DMS79 treated with DMSO at 0.1 percent for 48 hours (cell line): ENCODE measurements around the gene OR1F1.
"Not testable (repeated sequence)": the region's sequence is repeated elsewhere in the genome, so short reads cannot be mapped to it uniquely, and the experiment has no call there.

Source experiments
- DNase-seq: peaks from one replicate; lab custom pipeline; 2025; lab: John Stamatoyannopoulos, UW

The OR1F1 gene

DNA sequence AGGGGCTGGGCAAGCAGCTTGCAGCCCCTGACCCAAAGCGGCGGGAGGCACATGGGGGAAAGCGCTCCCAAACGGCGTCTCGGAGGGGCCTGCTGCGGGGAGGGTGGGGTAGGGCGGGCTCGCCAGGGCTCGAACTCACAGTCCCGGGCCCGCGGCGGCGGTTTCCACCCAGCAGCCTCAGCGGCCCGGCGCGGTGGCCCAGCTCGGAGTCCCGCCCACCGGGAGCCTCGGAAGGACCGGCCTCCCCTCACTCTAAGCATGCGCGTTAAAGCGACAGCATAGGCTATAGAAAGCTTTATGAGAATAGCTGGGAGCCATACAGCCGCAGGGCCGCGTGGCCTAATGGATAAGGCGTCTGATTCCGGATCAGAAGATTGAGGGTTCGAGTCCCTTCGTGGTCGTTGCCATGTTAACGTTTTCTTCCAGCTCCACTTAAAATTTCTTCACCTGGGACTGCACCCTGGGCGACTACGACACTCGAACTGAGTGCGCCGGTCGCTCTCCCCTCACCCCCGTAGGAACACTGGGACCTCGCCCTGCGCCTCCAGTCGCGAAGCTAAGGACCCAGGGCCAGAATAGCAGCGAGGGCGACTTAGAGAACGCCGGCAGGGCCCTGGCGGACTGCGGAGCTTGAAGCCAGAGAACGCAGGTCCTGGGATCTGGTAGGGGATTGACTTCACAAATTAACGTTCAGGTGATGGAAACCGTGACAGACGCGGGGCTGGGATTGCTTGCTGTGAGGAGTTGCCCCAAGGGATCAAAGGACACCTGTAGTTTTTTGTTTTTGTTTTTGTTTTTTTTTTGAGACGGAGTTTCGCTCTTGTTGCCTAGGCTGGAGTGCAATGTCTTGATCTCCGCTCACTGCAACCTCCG lies 37.4 kb upstream of the OR1F1 start:
- peak; percentile 92 for DNase-seq

DNA sequence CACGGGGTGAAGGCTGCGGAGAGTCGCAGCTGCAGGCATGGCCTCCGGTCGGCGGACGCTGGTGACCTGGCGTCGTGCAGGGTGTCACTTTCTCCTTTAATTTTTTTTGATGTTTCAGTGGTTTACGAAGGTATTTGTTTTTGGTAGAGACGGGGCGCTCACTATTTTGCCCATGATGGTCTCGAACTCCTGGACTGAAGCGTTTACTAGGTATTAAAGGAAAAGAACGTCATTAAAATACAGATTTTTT lies 36.1 kb upstream of the OR1F1 start:
- DNase-seq = no peak

DNA sequence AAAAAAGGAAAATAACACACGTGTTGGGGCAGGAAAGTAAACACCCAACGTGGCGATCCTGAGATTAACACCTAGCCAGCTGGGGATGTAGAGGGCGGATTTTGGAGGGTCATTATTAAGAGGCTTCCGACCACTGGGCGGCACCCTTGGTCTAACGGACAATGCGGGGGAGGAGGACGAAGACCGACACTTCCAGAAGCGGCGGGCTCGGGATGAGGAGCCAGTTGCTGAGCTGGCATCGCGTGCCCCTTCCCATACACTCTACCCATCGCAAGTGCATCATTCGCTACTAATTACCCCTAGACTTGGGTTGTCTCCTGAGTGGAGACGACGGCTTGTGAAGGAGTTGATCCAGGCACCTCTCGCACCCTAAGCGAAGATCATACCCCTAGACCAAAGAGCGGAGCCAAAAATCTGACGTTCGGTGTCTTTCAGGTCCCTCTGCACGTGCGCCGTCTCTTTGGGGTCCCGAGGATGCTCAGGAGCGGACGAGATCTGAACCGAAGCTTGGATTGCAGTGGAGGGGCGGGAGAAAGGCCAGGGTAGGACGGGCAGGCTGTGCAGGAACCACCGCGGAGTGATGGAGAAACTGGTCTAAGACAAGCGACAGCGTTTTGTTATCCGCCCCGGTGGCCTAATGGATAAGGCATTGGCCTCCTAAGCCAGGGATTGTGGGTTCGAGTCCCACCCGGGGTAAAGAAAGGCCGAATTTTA lies 35.6 kb upstream of the OR1F1 start:
- peak; percentile 77 for DNase-seq

DNA sequence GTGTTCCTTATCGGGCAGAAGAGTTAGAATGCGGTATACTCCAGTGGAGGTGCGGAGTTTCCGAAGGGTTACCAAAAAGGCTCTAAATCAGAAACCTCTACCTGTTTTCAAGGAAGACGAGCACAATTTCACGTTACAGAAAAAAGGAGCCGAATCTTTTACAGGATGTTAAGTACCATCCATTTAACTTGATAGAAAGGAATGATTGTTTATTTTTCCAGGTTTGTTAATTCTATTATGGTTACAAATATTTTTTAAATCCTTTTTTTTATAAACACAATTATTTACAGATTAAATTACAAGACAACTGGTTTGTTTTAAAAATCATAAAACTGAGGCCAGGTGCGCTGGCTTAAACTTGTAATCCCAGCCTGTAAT lies 35.0 kb upstream of the OR1F1 start:
- no peak for DNase-seq

DNA sequence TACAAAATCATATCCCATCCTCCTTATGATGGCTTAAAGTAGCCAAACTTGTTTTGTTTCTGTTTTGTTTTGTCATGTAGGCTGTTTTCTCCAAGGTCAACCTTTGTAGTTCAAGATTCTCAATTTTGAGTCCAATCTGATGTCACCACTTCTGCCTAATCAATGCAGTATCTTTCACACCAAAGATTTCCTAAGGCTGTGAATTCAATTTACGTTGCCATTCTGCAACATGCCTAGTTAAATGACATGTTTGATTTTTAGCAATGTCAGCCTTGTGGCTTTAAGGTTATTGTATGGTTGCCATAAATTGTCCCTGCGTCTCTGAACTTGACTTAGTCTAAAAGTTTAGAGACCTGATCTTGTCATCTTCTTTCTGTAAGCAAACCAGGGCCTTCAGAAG lies 32.8 kb upstream of the OR1F1 start:
- DNase-seq = no peak

DNA sequence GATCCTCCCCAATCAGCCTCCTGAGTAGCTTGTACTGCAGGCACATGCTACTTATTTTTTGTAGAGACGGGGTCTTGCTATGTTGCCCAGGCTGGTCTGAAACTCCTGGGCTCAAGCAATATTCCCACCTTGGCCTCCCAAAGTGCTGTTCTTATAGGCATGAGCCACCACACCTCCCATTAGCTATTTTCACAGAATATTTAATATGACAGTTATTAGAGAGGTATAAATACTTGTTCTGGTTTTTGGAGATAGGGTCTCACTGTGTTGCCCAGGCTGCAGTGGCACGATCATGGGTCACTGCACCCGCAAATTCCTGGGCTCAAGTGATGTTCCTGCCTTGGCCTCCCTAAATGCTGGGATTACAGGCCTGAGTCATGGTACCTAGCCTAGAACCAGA lies 32.0 kb upstream of the OR1F1 start:
- no peak for DNase-seq

DNA sequence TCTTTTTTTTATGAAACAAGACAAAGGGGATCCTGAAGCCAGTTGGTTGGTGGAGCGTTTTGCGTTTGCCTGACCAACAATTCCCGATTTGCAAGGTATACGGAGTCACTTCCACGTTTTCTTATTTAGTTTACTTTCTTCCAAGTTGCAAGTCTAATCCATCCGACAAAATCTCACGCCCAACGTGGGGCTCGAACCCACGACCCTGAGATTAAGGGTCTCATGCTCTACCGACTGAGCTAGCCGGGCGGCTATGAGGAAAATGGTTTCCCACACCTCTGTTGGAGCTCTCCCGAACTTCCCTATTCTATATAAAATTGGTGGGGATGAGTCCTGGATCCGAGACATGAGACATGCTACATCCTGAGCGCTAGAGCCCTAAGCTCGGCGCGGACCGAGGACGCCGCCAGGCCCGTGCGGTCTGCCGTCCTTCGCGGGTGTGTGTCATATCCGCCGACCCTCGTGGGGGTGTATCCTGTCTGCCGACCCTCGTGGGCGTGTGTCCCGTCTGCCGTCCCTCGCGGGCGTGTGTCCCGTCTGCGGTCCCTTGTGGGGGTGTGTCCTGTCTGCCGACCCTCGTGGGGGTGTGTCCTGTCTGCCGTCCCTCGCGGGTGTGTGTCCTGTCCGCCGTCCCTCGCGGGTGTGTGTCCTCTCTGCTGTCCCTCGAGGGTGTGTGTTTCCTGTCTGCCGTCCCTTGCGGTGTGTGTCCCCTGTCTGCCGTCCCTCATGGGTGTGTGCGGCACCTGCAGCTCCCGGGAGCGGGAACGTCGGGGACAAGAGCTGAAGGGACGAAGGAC lies 30.6 kb upstream of the OR1F1 start:
- DNase-seq = peak; percentile 64

DNA sequence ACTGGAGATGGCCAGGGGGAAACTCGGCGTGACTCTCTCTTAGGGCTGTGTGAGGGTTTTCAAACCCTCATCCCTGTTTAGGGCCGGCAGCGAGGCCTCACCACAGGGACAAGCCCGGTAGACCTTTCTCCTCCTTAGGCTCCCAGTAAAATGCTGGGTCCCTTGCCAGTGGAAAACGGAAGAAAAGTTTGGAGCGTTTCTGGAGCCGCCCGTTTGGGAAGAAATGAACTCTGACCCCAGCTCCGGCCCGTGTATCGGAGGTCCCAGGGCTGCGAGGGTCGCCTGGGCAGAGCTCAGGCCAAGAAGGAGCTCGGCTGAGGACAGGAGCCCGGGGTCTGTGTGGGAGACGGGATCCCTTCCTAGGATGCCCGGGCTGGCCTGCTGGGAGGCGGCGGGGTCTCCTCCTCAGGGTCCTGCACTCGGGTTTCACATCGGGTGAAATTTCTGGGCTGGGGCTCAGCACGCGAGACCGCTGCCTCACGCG lies 29.9 kb upstream of the OR1F1 start:
- no peak for DNase-seq

DNA sequence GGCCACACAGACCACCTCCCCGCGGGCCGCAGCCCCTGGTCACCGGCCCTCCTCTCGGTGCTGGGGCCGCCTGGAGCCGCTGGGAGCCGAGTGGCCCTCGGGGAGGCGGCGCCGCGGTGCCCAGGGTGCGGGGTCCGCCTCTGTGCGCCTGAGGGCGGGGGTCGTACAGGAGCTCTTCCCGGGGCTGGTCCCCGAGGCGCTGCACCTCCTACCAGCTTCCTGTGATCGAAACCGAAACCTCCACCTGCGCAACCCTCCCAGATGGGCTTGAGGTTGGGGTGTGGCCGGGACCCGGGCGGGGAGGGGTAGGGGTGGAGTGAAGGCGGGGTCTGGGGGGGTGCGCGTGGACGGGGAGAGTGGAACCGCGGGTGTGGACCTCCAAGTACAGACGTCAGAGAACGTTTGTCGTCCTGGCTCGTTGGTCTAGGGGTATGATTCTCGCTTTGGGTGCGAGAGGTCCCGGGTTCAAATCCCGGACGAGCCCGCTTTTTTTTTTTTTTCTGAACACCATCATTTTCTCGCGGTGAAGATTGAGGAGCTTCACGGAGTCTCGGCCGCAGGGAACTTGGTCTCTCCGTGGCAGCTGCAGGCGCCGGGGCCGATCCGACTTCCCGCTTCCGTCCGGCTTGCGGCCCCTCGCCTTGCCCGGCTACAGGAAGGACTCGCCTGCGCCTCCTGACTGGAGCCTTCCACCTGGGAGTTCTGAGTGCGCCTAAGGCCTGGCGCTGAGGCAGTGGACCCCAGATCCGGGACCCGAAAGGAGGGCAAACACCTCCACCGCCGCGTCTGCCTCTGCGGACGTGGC lies 29.3 kb upstream of the OR1F1 start:
- DNase-seq = peak; percentile 10

DNA sequence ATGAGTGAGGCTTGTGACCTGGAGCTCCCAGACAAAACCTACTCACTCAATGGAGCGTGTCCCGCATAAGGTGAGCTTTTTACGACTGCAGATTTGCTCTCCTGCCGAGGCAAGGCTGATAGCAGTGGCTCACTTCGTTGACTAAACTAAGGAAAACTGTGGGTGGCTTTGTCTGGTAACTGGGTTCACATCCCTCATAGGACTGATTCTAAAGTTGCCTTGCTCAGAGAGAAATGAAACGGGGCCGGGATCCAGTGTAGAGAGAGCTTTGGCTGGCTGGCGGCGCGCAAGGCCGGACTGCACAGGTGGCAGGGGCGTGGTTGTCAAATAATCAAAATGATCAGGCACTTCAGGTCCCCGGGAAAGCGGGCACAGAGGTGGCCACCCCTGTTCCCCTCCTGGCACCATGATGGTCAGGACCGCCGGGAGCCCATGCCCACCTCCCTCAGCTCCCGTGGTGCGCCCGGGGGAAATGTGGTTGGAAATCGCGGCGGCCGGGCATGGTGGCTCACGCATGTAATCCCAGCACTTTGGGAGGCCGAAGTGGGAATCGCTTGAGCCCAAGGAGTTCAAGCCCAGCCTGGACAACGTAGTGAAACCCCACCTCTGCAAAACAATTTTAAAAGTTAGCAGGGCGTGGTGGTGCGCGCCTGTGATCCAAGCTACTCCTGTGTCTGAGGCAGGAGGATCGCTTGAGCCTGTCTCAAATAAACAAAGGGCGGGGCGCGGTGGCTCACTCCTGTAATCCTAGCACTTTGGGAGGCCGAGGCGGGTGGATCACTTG lies 26.6 kb upstream of the OR1F1 start:
- DNase-seq = no peak

DNA sequence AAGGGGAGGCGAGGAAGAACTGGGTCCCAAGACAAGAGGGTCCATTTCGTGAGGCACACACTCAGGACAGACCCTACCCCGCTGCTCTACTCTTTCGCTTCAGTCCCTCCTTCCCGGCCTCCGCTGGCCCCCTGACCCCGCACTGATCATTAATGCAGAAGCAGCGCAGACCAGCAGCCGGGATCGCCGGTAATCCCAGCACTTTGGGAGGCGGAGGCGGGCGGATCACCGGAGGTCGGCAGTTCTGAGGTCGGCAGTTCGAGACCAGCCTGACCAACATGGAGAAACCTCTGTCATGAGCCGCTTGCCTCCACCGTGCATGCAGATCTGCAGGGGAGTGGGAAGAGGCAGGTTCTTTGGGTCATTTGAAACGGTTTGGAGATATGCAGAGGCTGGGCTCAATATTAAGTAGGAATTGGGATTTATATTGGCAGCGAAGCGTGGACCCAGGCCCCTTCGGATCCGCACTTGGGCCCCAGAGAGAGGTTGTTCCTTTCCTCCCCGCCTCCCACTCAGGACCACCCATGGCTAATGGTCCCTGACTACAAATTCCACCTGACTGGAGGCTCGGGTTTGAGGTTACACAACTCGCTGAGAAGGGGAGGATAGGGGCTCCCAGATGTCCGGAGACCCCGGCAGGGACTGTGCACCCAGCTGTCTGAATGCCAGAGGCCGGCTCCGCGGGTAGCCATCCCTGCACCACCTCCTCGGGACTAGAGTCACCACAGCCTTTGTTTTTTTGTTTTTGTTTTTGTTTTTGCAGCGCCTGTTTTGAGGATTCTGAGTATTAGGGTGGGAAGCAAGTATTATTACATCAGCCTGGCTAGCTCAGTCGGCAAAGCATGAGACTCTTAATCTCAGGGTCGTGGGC lies 23.6 kb upstream of the OR1F1 start:
- DNase-seq = no peak

DNA sequence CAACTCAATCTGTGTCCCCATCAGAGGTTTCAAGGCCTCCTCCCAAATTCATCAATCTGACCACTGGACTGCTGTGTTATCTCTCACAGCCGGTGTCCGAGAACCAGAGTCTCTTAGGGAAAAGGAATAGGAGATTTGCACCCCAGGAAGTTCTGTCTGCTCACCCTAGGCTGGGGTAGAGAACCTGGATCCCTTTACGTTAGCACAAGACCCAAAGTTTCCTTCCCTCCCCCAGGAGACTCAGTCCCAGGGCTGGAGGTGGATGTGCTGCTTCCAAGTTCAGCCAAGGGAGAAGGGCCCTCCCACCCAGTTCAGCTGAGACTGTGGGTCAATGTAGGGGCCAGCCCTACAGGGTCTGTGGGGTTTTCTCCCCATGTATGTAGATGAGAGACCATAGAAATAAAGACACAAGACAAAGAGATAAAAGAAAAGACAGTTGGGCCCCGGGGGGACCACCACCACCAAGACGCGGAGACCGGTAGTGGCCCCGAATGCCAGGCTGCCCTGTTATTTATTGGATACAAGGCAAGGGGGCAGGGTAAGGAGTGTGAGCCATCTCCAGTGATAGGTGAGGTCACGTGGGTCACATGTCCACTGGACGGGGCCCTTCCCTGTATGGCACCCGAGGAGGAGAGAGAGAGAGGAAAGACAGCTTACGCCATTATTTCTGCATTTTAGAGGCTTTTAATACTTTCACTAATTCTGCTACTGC lies 22.7 kb upstream of the OR1F1 start:
- no peak for DNase-seq

DNA sequence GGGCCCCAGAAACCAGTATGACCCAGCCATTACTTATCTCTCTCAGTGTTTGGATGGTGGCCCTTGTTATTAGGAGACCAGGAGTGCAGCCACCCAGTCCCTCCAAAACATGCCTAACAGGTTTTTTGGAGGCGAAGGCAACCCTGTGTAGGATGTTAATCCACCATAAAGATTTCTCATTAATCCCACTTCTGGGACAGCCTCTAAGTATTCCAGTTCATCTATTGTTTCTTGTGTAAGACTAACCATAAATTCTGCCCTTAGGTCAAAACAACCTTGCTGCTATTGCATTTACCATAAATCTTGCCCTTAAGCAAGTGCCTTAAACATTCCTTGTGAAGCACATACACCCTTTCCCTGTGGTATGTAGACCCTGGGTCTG lies 21.5 kb upstream of the OR1F1 start:
- no peak for DNase-seq

DNA sequence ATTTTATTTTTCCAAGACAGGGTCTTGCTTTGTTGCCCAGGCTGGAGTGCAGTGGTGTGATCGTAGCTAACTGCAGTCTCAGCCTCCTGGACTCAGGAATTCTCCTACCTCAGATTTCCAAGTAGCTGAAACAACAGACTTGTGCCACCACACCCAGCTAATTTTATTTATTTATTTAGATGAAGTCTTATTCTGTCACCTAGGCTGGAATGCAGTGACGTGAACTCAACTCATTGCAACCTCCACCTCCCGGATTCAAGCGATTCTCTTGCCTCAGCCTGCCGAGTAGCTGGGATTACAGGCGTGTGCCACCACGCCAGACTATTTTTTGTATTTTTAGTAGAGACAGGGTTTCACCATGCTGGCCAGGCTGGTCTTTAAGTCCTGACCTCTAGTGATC lies 19.3 kb upstream of the OR1F1 start:
- not testable (repeated sequence) for DNase-seq

DNA sequence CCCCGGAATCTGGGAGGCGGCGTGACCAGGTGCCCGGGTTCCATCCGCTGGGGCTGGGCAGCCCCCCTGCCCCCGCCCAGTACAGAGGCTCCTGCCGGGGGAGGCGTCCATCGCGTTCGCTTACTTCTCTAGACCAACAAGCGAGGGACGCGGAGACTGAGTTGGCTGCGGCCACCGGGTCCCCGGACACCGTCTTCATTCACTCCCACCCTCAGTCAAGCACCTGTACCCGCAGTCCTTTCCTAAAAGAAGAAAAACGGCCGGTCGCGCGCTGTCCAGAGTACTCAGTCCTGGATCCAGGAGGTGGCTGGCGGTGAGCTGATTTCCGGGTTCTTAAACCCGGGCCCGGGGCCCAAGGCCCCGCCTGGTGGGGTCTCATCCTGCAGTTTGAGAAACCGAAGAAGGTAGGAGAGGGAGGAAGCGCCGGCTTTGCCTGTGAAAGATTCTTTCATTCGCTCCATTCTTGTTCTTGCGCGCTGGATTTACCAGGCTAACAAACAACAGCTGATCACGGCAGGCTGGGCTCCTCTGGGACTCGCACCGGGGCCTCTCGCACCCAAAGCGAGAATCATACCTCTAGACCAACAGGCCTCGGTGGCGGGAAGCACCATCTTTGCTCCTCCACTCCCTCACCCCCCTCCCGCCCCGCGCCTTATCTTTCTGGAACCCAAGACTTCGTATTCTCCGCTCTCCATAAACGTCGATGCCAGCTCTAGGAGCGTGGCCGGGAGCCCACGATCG lies 17.4 kb upstream of the OR1F1 start:
- no peak for DNase-seq

DNA sequence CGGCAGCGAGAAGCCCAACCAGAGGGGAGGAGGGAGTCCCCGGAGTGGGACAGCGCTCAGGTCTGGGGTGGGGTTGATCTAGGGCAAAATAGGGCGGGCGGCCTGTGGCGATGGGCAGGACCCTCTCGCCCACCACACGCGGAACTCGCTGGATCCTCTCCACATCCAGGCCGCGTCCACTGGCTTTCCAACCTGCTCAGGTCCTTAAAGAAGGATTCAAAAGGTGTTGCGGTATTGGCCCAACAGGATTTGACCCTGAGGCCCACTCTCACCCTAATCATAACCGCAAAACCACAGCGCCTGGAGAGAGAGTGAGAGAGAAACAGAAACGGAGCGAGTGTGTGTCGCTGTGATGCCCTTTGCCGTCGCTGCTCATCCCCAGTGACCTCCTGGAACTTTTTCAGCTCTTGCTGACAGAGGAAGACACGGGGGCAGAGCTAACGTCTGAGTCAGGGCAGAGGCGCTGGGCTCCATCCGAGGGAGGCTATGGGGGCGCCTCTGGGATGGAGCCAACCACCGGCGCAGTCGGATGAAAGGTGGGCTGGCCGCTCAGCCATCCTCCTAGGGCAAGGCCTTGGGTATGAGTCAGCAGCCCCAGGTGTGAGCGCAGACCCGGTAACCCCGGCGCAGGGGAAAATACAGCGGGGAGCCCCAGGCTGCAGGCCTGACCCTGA lies 16.7 kb upstream of the OR1F1 start:
- DNase-seq = no peak

DNA sequence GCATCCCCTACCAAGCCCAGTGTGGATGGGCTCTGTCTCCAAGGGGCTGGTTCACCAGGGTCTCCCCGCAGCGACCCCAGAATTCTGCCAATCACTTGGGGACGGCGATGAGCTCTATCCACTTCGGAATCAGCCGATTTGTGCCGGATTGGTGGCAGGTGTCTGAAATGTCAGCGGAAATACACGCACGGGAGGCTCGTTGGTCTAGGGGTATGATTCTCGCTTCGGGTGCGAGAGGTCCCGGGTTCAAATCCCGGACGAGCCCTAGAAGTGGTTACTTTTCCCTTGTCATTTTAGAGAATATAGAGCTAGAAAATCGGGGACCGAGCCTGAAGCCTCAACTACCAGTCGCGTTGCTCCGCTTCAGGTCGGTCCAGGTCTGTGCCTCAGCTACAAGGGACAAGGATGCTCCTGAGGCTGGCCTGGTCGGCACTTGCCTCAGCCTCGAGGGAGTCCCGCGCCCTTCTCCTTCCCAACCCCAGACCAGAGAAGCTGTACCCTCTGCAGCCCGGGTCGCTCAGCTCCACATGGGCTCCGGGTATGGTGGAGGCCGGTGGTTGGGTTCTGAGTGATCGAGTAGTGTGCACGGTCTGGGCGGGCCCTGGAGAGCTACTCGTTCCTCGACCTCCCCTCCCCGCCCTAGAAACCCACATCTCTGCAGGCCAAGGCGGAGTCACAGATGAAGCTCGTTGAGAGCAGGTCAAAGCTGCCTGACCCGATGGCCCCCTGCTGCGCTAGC lies 16.0 kb upstream of the OR1F1 start:
- no peak for DNase-seq
